ENCODE results near the gene RBMS1. TPM values are rescaled to one million over a fixed set of nuclear protein-coding genes. Genes with fewer than 3 reads are reported as not detected.

RBMS1 gene
- total and polyA plus RNA-seq, 2 experiments from 2014 or later: 55.5 to 94.8 TPM

- peaks cover 27% of the 10 kb centered on the region for H3K4me1 ChIP-seq (ENCODE audit: insufficient read depth)
- H3K27ac ChIP-seq (ENCODE audit: low read depth): no peak overlapping the region
- ATAC-seq (no peak), DNase-seq (ENCODE audit: low spot score) (no peak)
- H3K27me3 ChIP-seq (ENCODE audit: insufficient read depth): no peaks in the 10 kb centered on the region
- Mint-ChIP-seq H3K27me3 (ENCODE audit: insufficient read depth, low read depth, poor library complexity) (no peaks in the 10 kb centered on the region), H3K9me3 (no peaks in the 10 kb centered on the region), H3K36me3 (ENCODE audit: low read depth) (peaks cover 4% of the 10 kb centered on the region; the same call in 1 of the 3 replicates), H3K27ac (no peak overlapping the region), H3K4me3 (no peak overlapping the region), H3K4me1 (peaks cover 16% of the 10 kb centered on the region)
- no peaks in the 10 kb centered on the region; the same call in 1 of the 2 replicates for H3K79me2 ChIP-seq (replicated peaks; ENCODE audit: insufficient read depth)
- H2AFZ ChIP-seq: no peak overlapping the region
- H3K4me2 ChIP-seq: no peak overlapping the region
- no peaks in the 10 kb centered on the region for H3K9me2 ChIP-seq (ENCODE audit: insufficient read depth)
- H3F3A ChIP-seq (replicated peaks; ENCODE audit: low read depth): no peaks in the 10 kb centered on the region
- H3K4me3 ChIP-seq: no peak overlapping the region
- TF ChIP-seq JUNB (IDR thresholded peaks at IDR 0.05; ENCODE audit: unreplicated experiment) (no peak), NANOG (IDR thresholded peaks at IDR 0.05; ENCODE audit: borderline replicate concordance) (no peak), REST (IDR thresholded peaks at IDR 0.05; ENCODE audit: unreplicated experiment) (no peak), ZNF114 (CRISPR knock-in tag; IDR thresholded peaks at IDR 0.05) (no peak), POLR2AphosphoS5 (IDR thresholded peaks at IDR 0.05; ENCODE audit: low read depth) (no peak), ZNF331 (CRISPR knock-in tag; IDR thresholded peaks at IDR 0.05; ENCODE audit: low read depth) (no peak)
- TF ChIP-seq, protein P1, sequence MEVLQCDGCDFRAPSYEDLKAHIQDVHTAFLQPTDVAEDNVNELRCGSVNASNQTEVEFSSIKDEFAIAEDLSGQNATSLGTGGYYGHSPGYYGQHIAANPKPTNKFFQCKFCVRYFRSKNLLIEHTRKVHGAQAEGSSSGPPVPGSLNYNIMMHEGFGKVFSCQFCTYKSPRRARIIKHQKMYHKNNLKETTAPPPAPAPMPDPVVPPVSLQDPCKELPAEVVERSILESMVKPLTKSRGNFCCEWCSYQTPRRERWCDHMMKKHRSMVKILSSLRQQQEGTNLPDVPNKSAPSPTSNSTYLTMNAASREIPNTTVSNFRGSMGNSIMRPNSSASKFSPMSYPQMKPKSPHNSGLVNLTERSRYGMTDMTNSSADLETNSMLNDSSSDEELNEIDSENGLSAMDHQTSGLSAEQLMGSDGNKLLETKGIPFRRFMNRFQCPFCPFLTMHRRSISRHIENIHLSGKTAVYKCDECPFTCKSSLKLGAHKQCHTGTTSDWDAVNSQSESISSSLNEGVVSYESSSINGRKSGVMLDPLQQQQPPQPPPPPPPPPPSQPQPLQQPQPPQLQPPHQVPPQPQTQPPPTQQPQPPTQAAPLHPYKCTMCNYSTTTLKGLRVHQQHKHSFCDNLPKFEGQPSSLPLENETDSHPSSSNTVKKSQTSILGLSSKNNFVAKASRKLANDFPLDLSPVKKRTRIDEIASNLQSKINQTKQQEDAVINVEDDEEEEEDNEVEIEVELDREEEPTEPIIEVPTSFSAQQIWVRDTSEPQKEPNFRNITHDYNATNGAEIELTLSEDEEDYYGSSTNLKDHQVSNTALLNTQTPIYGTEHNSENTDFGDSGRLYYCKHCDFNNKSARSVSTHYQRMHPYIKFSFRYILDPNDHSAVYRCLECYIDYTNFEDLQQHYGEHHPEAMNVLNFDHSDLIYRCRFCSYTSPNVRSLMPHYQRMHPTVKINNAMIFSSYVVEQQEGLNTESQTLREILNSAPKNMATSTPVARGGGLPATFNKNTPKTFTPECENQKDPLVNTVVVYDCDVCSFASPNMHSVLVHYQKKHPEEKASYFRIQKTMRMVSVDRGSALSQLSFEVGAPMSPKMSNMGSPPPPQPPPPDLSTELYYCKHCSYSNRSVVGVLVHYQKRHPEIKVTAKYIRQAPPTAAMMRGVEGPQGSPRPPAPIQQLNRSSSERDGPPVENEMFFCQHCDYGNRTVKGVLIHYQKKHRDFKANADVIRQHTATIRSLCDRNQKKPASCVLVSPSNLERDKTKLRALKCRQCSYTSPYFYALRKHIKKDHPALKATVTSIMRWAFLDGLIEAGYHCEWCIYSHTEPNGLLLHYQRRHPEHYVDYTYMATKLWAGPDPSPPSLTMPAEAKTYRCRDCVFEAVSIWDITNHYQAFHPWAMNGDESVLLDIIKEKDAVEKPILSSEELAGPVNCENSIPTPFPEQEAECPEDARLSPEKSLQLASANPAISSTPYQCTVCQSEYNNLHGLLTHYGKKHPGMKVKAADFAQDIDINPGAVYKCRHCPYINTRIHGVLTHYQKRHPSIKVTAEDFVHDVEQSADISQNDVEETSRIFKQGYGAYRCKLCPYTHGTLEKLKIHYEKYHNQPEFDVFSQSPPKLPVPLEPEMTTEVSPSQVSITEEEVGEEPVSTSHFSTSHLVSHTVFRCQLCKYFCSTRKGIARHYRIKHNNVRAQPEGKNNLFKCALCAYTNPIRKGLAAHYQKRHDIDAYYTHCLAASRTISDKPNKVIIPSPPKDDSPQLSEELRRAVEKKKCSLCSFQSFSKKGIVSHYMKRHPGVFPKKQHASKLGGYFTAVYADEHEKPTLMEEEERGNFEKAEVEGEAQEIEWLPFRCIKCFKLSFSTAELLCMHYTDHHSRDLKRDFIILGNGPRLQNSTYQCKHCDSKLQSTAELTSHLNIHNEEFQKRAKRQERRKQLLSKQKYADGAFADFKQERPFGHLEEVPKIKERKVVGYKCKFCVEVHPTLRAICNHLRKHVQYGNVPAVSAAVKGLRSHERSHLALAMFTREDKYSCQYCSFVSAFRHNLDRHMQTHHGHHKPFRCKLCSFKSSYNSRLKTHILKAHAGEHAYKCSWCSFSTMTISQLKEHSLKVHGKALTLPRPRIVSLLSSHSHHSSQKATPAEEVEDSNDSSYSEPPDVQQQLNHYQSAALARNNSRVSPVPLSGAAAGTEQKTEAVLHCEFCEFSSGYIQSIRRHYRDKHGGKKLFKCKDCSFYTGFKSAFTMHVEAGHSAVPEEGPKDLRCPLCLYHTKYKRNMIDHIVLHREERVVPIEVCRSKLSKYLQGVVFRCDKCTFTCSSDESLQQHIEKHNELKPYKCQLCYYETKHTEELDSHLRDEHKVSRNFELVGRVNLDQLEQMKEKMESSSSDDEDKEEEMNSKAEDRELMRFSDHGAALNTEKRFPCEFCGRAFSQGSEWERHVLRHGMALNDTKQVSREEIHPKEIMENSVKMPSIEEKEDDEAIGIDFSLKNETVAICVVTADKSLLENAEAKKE (CRISPR knock-in tag; IDR thresholded peaks at IDR 0.05): no peak
- peaks cover 10% of the 10 kb centered on the region for H4K20me1 ChIP-seq (replicated peaks; ENCODE audit: insufficient read depth)
- no peaks in the 10 kb centered on the region for H3K36me3 ChIP-seq (ENCODE audit: insufficient read depth)
Observed at GRCh38 chr2:160305081-160305750, 188.4 kb downstream of the RBMS1 start.

Measured in GM23338 (cell line).